Measurements from ENCODE around the gene EHMT1.

The EHMT1 gene

GRCh38 chr9:137748311-137748710 lies 129.5 kb downstream of the EHMT1 start:
- peaks cover 3% of the 10 kb centered on the region; the same call in 1 of the 2 replicates for H3K4me1 ChIP-seq (ENCODE audit: control insufficient read depth, insufficient read depth, low read length)
- no peaks in the 10 kb centered on the region for H3K9me3 ChIP-seq (ENCODE audit: control insufficient read depth, insufficient read depth, low read length)
- no peak overlapping the region for H3K27ac ChIP-seq (ENCODE audit: low read depth, low read length)
- H3K4me3 ChIP-seq (ENCODE audit: low read depth, low read length), result no peak overlapping the region
- no peak overlapping the region for H3K9ac ChIP-seq (ENCODE audit: low read depth, low read length)
- H3K27me3 ChIP-seq (ENCODE audit: control insufficient read depth, insufficient read depth, low read length), result no peaks in the 10 kb centered on the region
- peaks cover 86% of the 10 kb centered on the region for H3K36me3 ChIP-seq (ENCODE audit: control insufficient read depth, insufficient read depth, low read length)

DNA sequence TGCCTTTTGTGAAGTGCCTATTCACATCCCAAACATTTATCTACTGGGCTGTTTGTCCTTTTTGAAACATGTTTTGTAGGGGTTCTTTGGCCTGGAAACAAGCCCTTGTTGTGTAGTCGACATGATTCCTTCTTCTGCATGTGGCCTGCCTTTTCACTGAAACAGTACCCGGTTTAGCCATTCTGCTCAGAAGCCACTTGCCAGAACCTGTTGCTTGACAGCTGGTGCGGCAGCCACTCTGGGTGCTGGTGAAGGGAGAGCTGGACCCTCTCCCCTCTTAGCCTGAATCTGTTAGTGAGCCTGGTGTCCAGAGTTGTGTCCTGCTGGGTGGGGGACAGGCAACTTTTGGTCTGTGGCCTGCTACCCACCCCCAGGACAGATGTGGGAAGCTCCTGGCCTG lies 129.9 kb downstream of the EHMT1 start:
- Histone ChIP-seq H3K36me3 (ENCODE audit: control insufficient read depth, insufficient read depth, low read length) (peaks cover 86% of the 10 kb centered on the region), H3K27me3 (ENCODE audit: control insufficient read depth, insufficient read depth, low read length) (no peaks in the 10 kb centered on the region), H3K27ac (ENCODE audit: low read depth, low read length) (no peak overlapping the region)

GRCh38 chr9:137749511-137749910 lies 130.7 kb downstream of the EHMT1 start:
- Histone ChIP-seq H3K27me3 (ENCODE audit: control insufficient read depth, insufficient read depth, low read length) (no peaks in the 10 kb centered on the region), H3K9ac (ENCODE audit: low read depth, low read length) (no peak overlapping the region), H3K9me3 (ENCODE audit: control insufficient read depth, insufficient read depth, low read length) (no peaks in the 10 kb centered on the region), H3K4me1 (ENCODE audit: control insufficient read depth, insufficient read depth, low read length) (peaks cover 3% of the 10 kb centered on the region; the same call in 1 of the 2 replicates), H3K27ac (ENCODE audit: low read depth, low read length) (no peak overlapping the region), H3K36me3 (ENCODE audit: control insufficient read depth, insufficient read depth, low read length) (peaks cover 86% of the 10 kb centered on the region), H3K4me3 (ENCODE audit: low read depth, low read length) (no peak overlapping the region)

More for the DNA sequence above, 129.9 kb downstream of the EHMT1 start:
- Histone ChIP-seq H3K9me3 (ENCODE audit: control insufficient read depth, insufficient read depth, low read length) (no peaks in the 10 kb centered on the region), H3K4me1 (ENCODE audit: control insufficient read depth, insufficient read depth, low read length) (peaks cover 3% of the 10 kb centered on the region; the same call in 1 of the 2 replicates), H3K9ac (ENCODE audit: low read depth, low read length) (no peak overlapping the region), H3K4me3 (ENCODE audit: low read depth, low read length) (no peak overlapping the region)

GRCh38 chr9:137750007-137750406 lies 131.2 kb downstream of the EHMT1 start:
- H3K4me1 ChIP-seq (ENCODE audit: control insufficient read depth, insufficient read depth, low read length), result peaks cover 3% of the 10 kb centered on the region; the same call in 1 of the 2 replicates
- no peak overlapping the region for H3K4me3 ChIP-seq (ENCODE audit: low read depth, low read length)
- H3K36me3 ChIP-seq (ENCODE audit: control insufficient read depth, insufficient read depth, low read length), result peaks cover 86% of the 10 kb centered on the region
- H3K9me3 ChIP-seq (ENCODE audit: control insufficient read depth, insufficient read depth, low read length), result no peaks in the 10 kb centered on the region
- H3K9ac ChIP-seq (ENCODE audit: low read depth, low read length), result no peak overlapping the region
- H3K27ac ChIP-seq (ENCODE audit: low read depth, low read length), result no peak overlapping the region
- H3K27me3 ChIP-seq (ENCODE audit: control insufficient read depth, insufficient read depth, low read length), result no peaks in the 10 kb centered on the region

DNA sequence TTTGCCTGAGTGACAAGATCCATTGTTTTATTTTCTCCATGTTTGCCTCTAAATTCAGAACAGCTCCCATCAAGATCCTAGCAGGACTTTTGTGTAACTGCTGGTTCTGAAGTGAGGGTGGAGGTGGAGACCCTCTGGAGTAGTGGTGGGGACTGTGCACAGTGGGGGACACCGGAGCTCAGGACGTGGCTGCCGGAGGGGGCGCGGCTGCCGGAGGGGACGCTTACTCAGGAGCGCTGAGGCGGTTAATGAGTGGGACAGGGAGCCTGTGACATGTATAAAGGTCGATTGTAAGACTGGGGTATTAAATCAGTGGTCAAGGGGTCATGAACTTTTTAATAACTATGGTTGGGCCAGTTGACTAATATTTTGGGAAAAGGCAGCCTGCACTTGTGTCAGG lies 131.8 kb downstream of the EHMT1 start:
- Histone ChIP-seq H3K27me3 (ENCODE audit: control insufficient read depth, insufficient read depth, low read length) (no peaks in the 10 kb centered on the region), H3K27ac (ENCODE audit: low read depth, low read length) (no peak overlapping the region), H3K9me3 (ENCODE audit: control insufficient read depth, insufficient read depth, low read length) (no peaks in the 10 kb centered on the region), H3K4me3 (ENCODE audit: low read depth, low read length) (no peak overlapping the region), H3K36me3 (ENCODE audit: control insufficient read depth, insufficient read depth, low read length) (peaks cover 86% of the 10 kb centered on the region), H3K9ac (ENCODE audit: low read depth, low read length) (no peak overlapping the region), H3K4me1 (ENCODE audit: control insufficient read depth, insufficient read depth, low read length) (0 out of 2 replicates have a peak, but pooled peaks cover 2% of the 10 kb centered on the region)

DNA sequence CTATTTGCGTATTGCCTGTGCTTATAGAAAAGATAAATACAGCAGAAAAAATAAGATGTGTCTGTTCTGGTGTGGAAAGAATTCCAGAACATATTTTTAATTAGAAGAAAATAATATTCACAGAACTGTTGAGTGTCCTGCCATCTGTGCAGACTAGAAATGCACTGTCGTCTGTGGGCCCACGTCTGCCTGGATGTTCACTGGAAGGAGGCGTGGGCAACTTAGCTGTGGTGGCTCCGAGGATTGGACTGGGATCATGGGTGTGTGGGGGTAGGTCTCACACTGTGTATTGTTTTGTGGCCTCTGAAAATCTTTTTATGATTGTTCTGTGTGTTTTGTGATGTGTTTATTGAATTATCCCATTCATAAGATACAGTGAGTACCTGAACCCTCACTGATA lies 132.8 kb downstream of the EHMT1 start:
- no peaks in the 10 kb centered on the region for H3K4me1 ChIP-seq (ENCODE audit: control insufficient read depth, insufficient read depth, low read length)
- H3K27me3 ChIP-seq (ENCODE audit: control insufficient read depth, insufficient read depth, low read length), result no peaks in the 10 kb centered on the region
- no peak overlapping the region for H3K27ac ChIP-seq (ENCODE audit: low read depth, low read length)
- no peak overlapping the region for H3K4me3 ChIP-seq (ENCODE audit: low read depth, low read length)
- peaks cover 86% of the 10 kb centered on the region for H3K36me3 ChIP-seq (ENCODE audit: control insufficient read depth, insufficient read depth, low read length)
- H3K9ac ChIP-seq (ENCODE audit: low read depth, low read length), result no peak overlapping the region
- H3K9me3 ChIP-seq (ENCODE audit: control insufficient read depth, insufficient read depth, low read length), result no peaks in the 10 kb centered on the region

DNA sequence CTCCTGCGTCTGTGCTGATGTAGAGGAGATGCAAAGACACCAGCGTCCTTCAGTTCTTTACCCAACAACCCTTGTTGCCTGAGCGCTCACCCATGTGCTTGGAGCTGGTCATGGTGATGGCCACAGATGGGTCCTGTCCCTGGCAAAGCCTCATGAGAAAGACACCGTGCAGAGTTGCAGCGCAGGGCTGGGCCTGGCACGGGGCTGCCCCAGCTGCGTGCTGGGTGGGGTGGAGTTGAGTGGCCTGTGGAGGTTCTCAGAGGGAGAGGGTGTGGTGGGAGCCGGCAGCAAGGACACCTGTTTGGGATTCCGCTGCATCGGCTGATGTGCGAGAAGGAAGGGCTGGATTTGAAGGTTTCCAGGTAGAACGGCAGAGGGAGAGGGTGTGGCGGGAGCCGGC lies 133.6 kb downstream of the EHMT1 start:
- Histone ChIP-seq H3K9ac (ENCODE audit: low read depth, low read length) (no peak overlapping the region), H3K27me3 (ENCODE audit: control insufficient read depth, insufficient read depth, low read length) (no peaks in the 10 kb centered on the region), H3K36me3 (ENCODE audit: control insufficient read depth, insufficient read depth, low read length) (peaks cover 88% of the 10 kb centered on the region), H3K27ac (ENCODE audit: low read depth, low read length) (no peak overlapping the region), H3K4me1 (ENCODE audit: control insufficient read depth, insufficient read depth, low read length) (no peaks in the 10 kb centered on the region), H3K4me3 (ENCODE audit: low read depth, low read length) (no peak overlapping the region), H3K9me3 (ENCODE audit: control insufficient read depth, insufficient read depth, low read length) (no peaks in the 10 kb centered on the region)

- H3K9me3 ChIP-seq (ENCODE audit: control insufficient read depth, insufficient read depth, low read length), result no peaks in the 10 kb centered on the region
- H3K27ac ChIP-seq (ENCODE audit: low read depth, low read length), result no peak overlapping the region
- H3K9ac ChIP-seq (ENCODE audit: low read depth, low read length), result no peak overlapping the region
- H3K36me3 ChIP-seq (ENCODE audit: control insufficient read depth, insufficient read depth, low read length), result peaks cover 88% of the 10 kb centered on the region
- H3K4me1 ChIP-seq (ENCODE audit: control insufficient read depth, insufficient read depth, low read length), result no peaks in the 10 kb centered on the region
- H3K27me3 ChIP-seq (ENCODE audit: control insufficient read depth, insufficient read depth, low read length), result no peaks in the 10 kb centered on the region
- no peak overlapping the region for H3K4me3 ChIP-seq (ENCODE audit: low read depth, low read length)
Observed at GRCh38 chr9:137753192-137753765, 134.5 kb downstream of the EHMT1 start.

GRCh38 chr9:137755261-137755927 lies 136.6 kb downstream of the EHMT1 start:
- H3K4me3 ChIP-seq (ENCODE audit: low read depth, low read length), result no peak overlapping the region
- H3K9me3 ChIP-seq (ENCODE audit: control insufficient read depth, insufficient read depth, low read length), result no peaks in the 10 kb centered on the region
- no peaks in the 10 kb centered on the region for H3K27me3 ChIP-seq (ENCODE audit: control insufficient read depth, insufficient read depth, low read length)
- no peak overlapping the region for H3K27ac ChIP-seq (ENCODE audit: low read depth, low read length)
- no peaks in the 10 kb centered on the region for H3K4me1 ChIP-seq (ENCODE audit: control insufficient read depth, insufficient read depth, low read length)
- no peak overlapping the region for H3K9ac ChIP-seq (ENCODE audit: low read depth, low read length)
- peaks cover 97% of the 10 kb centered on the region for H3K36me3 ChIP-seq (ENCODE audit: control insufficient read depth, insufficient read depth, low read length)

DNA sequence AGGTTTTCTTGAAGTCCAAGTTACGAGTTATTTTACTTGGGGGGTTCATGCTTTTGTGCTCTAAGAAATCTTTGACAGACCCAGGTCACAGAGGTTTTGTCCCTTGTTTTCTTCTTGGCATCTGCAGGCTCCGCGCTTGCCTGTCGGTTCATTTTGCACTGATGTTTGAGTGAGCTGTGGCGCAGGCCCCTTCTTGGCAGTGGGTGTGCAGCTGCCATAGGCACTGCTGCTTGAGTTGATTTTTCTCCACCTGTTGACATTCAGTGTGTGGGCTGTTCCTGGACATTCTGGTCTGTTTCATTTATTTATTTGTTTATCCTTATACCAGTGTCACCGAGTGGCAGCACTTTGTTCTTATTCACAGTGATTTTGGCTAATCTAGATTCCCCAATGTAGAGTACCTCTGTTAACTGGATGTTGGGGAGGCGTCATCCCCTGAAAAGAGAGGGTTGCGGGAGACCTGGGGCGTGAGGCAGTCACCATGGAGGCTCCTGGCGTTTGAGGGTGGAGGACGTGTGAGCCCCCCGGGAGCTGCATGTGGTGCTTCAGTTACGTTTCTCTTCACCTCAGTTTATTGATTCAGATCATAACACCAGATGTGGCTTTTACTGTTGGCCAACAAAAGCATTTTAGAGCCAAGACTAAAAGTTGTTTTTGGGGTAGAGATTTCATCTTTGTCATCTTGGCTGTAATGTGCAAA lies 137.4 kb downstream of the EHMT1 start:
- Histone ChIP-seq H3K27ac (ENCODE audit: low read depth, low read length) (no peak overlapping the region), H3K4me1 (ENCODE audit: control insufficient read depth, insufficient read depth, low read length) (no peaks in the 10 kb centered on the region), H3K9me3 (ENCODE audit: control insufficient read depth, insufficient read depth, low read length) (no peaks in the 10 kb centered on the region), H3K4me3 (ENCODE audit: low read depth, low read length) (no peak overlapping the region), H3K27me3 (ENCODE audit: control insufficient read depth, insufficient read depth, low read length) (no peaks in the 10 kb centered on the region), H3K36me3 (ENCODE audit: control insufficient read depth, insufficient read depth, low read length) (peaks cover 96% of the 10 kb centered on the region), H3K9ac (ENCODE audit: low read depth, low read length) (no peak overlapping the region)

DNA sequence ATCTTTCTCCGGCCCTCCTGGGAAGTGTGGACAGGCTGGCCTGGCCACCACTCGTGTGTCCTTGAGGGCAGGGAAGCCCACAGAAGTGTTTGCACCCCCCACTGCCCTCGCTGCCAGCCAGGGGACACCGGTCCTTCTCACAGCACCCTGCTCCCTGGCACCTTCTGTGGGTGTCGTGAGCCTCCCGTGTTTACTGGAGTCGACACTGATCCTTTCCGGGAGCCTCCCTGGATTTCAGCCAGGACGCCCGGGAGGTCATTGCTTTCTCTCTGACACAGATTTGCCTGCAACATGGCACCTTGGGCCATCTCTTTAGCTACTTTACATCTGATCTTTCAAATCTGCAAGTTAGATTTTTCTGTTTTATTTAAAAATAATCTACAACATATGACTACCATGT lies 138.3 kb downstream of the EHMT1 start:
- Histone ChIP-seq H3K9me3 (ENCODE audit: control insufficient read depth, insufficient read depth, low read length) (no peaks in the 10 kb centered on the region), H3K36me3 (ENCODE audit: control insufficient read depth, insufficient read depth, low read length) (peaks cover 92% of the 10 kb centered on the region), H3K4me3 (ENCODE audit: low read depth, low read length) (no peak overlapping the region), H3K27ac (ENCODE audit: low read depth, low read length) (no peak overlapping the region), H3K27me3 (ENCODE audit: control insufficient read depth, insufficient read depth, low read length) (no peaks in the 10 kb centered on the region), H3K9ac (ENCODE audit: low read depth, low read length) (no peak overlapping the region), H3K4me1 (ENCODE audit: control insufficient read depth, insufficient read depth, low read length) (no peaks in the 10 kb centered on the region)

Measured in HUES48 (cell line).